ENCODE results near the gene KLK1. TPM values are rescaled to one million over a fixed set of nuclear protein-coding genes. Genes with fewer than 3 reads are reported as not detected.

The KLK1 gene
- total RNA-seq (2022) (not detected in 2 replicates), Bru-seq, nascent RNA (not detected), BruChase-seq, experiment 1, labeled RNA remaining after a 6-hour chase (not detected), BruChase-seq, experiment 2, labeled RNA remaining after a 2-hour chase (not detected)
- long read RNA-seq, result 0 reads

GRCh38 chr19:50823389-50824042 is at the start of gene KLK1:
Gene KLK1 (minus strand): TSS chr19:50823787. CDS start chr19:50823748, 39 bp downstream.
- Mint-ChIP-seq H3K4me3 (ENCODE audit: low read depth, unreplicated experiment) (no peak within 1 kb of the TSS), H3K27ac (ENCODE audit: unreplicated experiment) (no peak within 1 kb of the TSS), H3K9me3 (ENCODE audit: low read depth, unreplicated experiment) (no peaks in the 10 kb centered on the region), H3K36me3 (ENCODE audit: insufficient read depth, unreplicated experiment) (no peaks in the 10 kb centered on the region), H3K4me1 (ENCODE audit: low read depth, unreplicated experiment) (peaks cover 19% of the 10 kb centered on the region), H3K27me3 (ENCODE audit: unreplicated experiment) (peaks cover 84% of the 10 kb centered on the region)
- no peak for DNase-seq
- no TSS peak for BruUV-seq (replicated peaks)
- no peak for TF ChIP-seq CTCF (IDR thresholded peaks at IDR 0.05; ENCODE audit: unreplicated experiment)
- CTCF ChIA-PET, result no interaction called here
- intact Hi-C loops (cut with micrococcal nuclease; ENCODE audit: unreplicated experiment), result no loop called here

GRCh38 chr19:50873056-50873455 is 49.5 kb upstream of the KLK1 start, which contains the start of gene KLK2:
Gene KLK2 (plus strand): TSS chr19:50873439. CDS start chr19:50873474, 35 bp downstream.
- CTCF ChIA-PET, result interaction anchor here (0.6 kb wide), 1 partner anchor 80 kb away, joined by 3 read pairs; no protein-coding TSS in a partner anchor
- no peak for TF ChIP-seq CTCF (IDR thresholded peaks at IDR 0.05; ENCODE audit: unreplicated experiment)
- no peak for DNase-seq
- Mint-ChIP-seq H3K4me3 (ENCODE audit: low read depth, unreplicated experiment) (no peak within 1 kb of the TSS), H3K4me1 (ENCODE audit: low read depth, unreplicated experiment) (no peaks in the 10 kb centered on the region), H3K27ac (ENCODE audit: unreplicated experiment) (no peak within 1 kb of the TSS), H3K9me3 (ENCODE audit: low read depth, unreplicated experiment) (no peaks in the 10 kb centered on the region), H3K27me3 (ENCODE audit: unreplicated experiment) (no peaks in the 10 kb centered on the region), H3K36me3 (ENCODE audit: insufficient read depth, unreplicated experiment) (no peaks in the 10 kb centered on the region)
- no TSS peak for BruUV-seq (replicated peaks)
- intact Hi-C loops (cut with micrococcal nuclease; ENCODE audit: unreplicated experiment), result no loop called here

- H3K4me1 Mint-ChIP-seq (ENCODE audit: low read depth, unreplicated experiment), result no peaks in the 10 kb centered on the region
- intact Hi-C loops (cut with micrococcal nuclease; ENCODE audit: unreplicated experiment), result no loop called here
- H3K27me3 Mint-ChIP-seq (ENCODE audit: unreplicated experiment), result no peaks in the 10 kb centered on the region
- H3K9me3 Mint-ChIP-seq (ENCODE audit: low read depth, unreplicated experiment), result no peaks in the 10 kb centered on the region
- H3K4me3 Mint-ChIP-seq (ENCODE audit: low read depth, unreplicated experiment), result no peak overlapping the region
- BruUV-seq (replicated peaks), result no TSS peak
- no peak for DNase-seq
- no peaks in the 10 kb centered on the region for H3K36me3 Mint-ChIP-seq (ENCODE audit: insufficient read depth, unreplicated experiment)
- H3K27ac Mint-ChIP-seq (ENCODE audit: unreplicated experiment), result no peak overlapping the region
- CTCF ChIA-PET, result no interaction called here
- TF ChIP-seq CTCF (IDR thresholded peaks at IDR 0.05; ENCODE audit: unreplicated experiment), result no peak
Measured at GRCh38 chr19:50870417-50871089, 47.0 kb upstream of the KLK1 start.

- Mint-ChIP-seq H3K36me3 (ENCODE audit: insufficient read depth, unreplicated experiment) (no peaks in the 10 kb centered on the region), H3K9me3 (ENCODE audit: low read depth, unreplicated experiment) (no peaks in the 10 kb centered on the region), H3K27ac (ENCODE audit: unreplicated experiment) (no peak overlapping the region), H3K4me1 (ENCODE audit: low read depth, unreplicated experiment) (no peaks in the 10 kb centered on the region), H3K4me3 (ENCODE audit: low read depth, unreplicated experiment) (no peak overlapping the region), H3K27me3 (ENCODE audit: unreplicated experiment) (no peaks in the 10 kb centered on the region)
- no TSS peak for BruUV-seq (replicated peaks)
- DNase-seq, result no peak
- TF ChIP-seq CTCF (IDR thresholded peaks at IDR 0.05; ENCODE audit: unreplicated experiment), result no peak
- CTCF ChIA-PET, result no interaction called here
- intact Hi-C loops (cut with micrococcal nuclease; ENCODE audit: unreplicated experiment), result no loop called here
Measured at GRCh38 chr19:50869479-50869878, 45.9 kb upstream of the KLK1 start.

Data from Calu3 (cell line).